ENCODE results near the gene ELAC2. TPM values are rescaled to one million over a fixed set of nuclear protein-coding genes. Genes with fewer than 3 reads are reported as not detected.

The ELAC2 gene
- total RNA-seq, 1 experiment from 2014 or later, result 62.7 TPM

GRCh38 chr17:13038931-13039665 is 21.3 kb upstream of the ELAC2 start:
- intact Hi-C loops (cut with micrococcal nuclease; ENCODE audit: unreplicated experiment), result no loop called here
- H3K27me3 ChIP-seq (ENCODE audit: insufficient read depth, low read depth), result peaks cover 42% of the 10 kb centered on the region
- no peak overlapping the region for H3K27ac ChIP-seq
- H4K20me1 ChIP-seq (ENCODE audit: insufficient read depth), result no peaks in the 10 kb centered on the region
- H3K4me1 ChIP-seq (replicated peaks; ENCODE audit: insufficient read depth), result no peaks in the 10 kb centered on the region
- H3K36me3 ChIP-seq (ENCODE audit: low read depth), result no peaks in the 10 kb centered on the region
- no peaks in the 10 kb centered on the region for H3K79me2 ChIP-seq (ENCODE audit: low read depth)
- no peak overlapping the region for H3K4me2 ChIP-seq
- no peaks in the 10 kb centered on the region for H3F3A ChIP-seq (ENCODE audit: insufficient read depth, low read depth)
- no TSS peak for BruUV-seq (replicated peaks)
- no peaks in the 10 kb centered on the region for H3K9me3 ChIP-seq (ENCODE audit: insufficient read depth, low read depth)
- no peak overlapping the region for H2AFZ ChIP-seq
- no peak for DNase-seq
- TF ChIP-seq CTCF (conservative IDR thresholded peaks at IDR 0.05) (no peak), EZH2 (IDR thresholded peaks at IDR 0.05; ENCODE audit: low read depth) (no peak)
- POLR2A ChIA-PET (ENCODE audit: unreplicated experiment), result no interaction called here
- no peak overlapping the region for H3K4me3 ChIP-seq
- no peaks in the 10 kb centered on the region for H3K9me2 ChIP-seq (ENCODE audit: insufficient read depth)
- CTCF ChIA-PET, result no interaction called here

GRCh38 chr17:13036751-13037150 is 18.9 kb upstream of the ELAC2 start:
- BruUV-seq (replicated peaks), result no TSS peak
- no peak overlapping the region for H2AFZ ChIP-seq
- H3K27me3 ChIP-seq (ENCODE audit: insufficient read depth, low read depth), result peaks cover 22% of the 10 kb centered on the region; the same call in 1 of the 2 replicates
- POLR2A ChIA-PET (ENCODE audit: unreplicated experiment), result no interaction called here
- no peak for DNase-seq
- no peaks in the 10 kb centered on the region for H3K4me1 ChIP-seq (replicated peaks; ENCODE audit: insufficient read depth)
- H4K20me1 ChIP-seq (ENCODE audit: insufficient read depth), result no peaks in the 10 kb centered on the region
- CTCF ChIA-PET, result no interaction called here
- no peaks in the 10 kb centered on the region for H3K79me2 ChIP-seq (ENCODE audit: low read depth)
- no peaks in the 10 kb centered on the region for H3K9me3 ChIP-seq (ENCODE audit: insufficient read depth, low read depth)
- H3K27ac ChIP-seq, result no peak overlapping the region
- no peak overlapping the region for H3K4me3 ChIP-seq
- TF ChIP-seq CTCF (conservative IDR thresholded peaks at IDR 0.05) (no peak), EZH2 (IDR thresholded peaks at IDR 0.05; ENCODE audit: low read depth) (no peak)
- no peaks in the 10 kb centered on the region for H3K36me3 ChIP-seq (ENCODE audit: low read depth)
- no peak overlapping the region for H3K4me2 ChIP-seq
- intact Hi-C loops (cut with micrococcal nuclease; ENCODE audit: unreplicated experiment), result no loop called here
- no peaks in the 10 kb centered on the region for H3K9me2 ChIP-seq (ENCODE audit: insufficient read depth)
- no peaks in the 10 kb centered on the region for H3F3A ChIP-seq (ENCODE audit: insufficient read depth, low read depth)

GRCh38 chr17:13035420-13035819 is 17.6 kb upstream of the ELAC2 start:
- intact Hi-C loops (cut with micrococcal nuclease; ENCODE audit: unreplicated experiment), result no loop called here
- CTCF ChIA-PET, result no interaction called here
- Histone ChIP-seq H3K27ac (no peak overlapping the region), H3K27me3 (ENCODE audit: insufficient read depth, low read depth) (peaks cover 9% of the 10 kb centered on the region; the same call in 1 of the 2 replicates), H3K9me3 (ENCODE audit: insufficient read depth, low read depth) (no peaks in the 10 kb centered on the region), H3K79me2 (ENCODE audit: low read depth) (no peaks in the 10 kb centered on the region), H3K9me2 (ENCODE audit: insufficient read depth) (no peaks in the 10 kb centered on the region), H3F3A (ENCODE audit: insufficient read depth, low read depth) (no peaks in the 10 kb centered on the region), H2AFZ (no peak overlapping the region), H3K36me3 (ENCODE audit: low read depth) (no peaks in the 10 kb centered on the region), H3K4me2 (no peak overlapping the region), H3K4me1 (replicated peaks; ENCODE audit: insufficient read depth) (no peaks in the 10 kb centered on the region), H4K20me1 (ENCODE audit: insufficient read depth) (no peaks in the 10 kb centered on the region), H3K4me3 (no peak overlapping the region)
- no TSS peak for BruUV-seq (replicated peaks)
- POLR2A ChIA-PET (ENCODE audit: unreplicated experiment), result no interaction called here
- DNase-seq, result no peak
- no peak for TF ChIP-seq CTCF (conservative IDR thresholded peaks at IDR 0.05)
- no peak for TF ChIP-seq EZH2 (IDR thresholded peaks at IDR 0.05; ENCODE audit: low read depth)

Measured in PC-9 (cell line).